GM21576 (cell line): Measurements from ENCODE around the gene MICAL2.

ENCODE experiments used
- ATAC-seq: cut with Tn5 transposase; IDR thresholded peaks from one replicate; pipeline ENCODE4 v1.9.1; 2021; ENCODE audit warnings: mild to moderate bottlenecking, moderate library complexity; ENCODE audit not compliant: unreplicated experiment

MICAL2 gene

DNA sequence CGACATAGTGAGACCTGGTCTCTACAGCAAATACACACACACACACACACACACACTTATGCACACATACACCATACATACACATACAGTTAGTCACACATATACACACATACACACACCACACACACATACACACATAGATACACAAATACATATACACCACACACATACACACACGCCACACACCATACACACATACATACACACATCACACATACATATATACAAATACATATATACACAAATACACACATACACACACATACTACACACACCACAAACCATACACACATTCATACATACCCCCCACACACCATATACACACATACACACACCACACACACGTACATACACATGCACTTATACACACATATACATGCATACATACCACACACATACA lies 57.7 kb downstream of the MICAL2 start:
- ATAC-seq, result no peak

- no peak for ATAC-seq
Measured at GRCh38 chr11:12169822-12170221, 59.4 kb downstream of the MICAL2 start.

DNA sequence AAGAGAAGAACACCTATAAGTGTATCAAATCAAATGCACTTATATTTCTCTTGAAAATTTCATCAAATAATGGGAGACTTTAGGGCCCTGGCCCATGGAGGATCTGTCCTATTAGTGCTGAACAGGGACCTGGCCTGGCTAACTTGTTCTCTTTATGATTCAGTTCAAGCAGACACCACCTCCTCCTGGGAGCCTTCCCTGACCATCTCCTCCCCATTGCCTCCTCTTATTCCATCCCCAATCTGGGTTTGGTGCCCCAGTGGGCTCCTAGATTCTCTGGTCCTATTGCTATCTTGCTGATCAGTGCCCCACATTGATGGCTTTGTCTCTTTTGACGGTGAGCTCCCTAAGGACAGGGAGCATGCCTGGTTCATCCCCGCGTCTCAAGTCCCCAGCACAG lies 60.1 kb downstream of the MICAL2 start:
- no peak for ATAC-seq

DNA sequence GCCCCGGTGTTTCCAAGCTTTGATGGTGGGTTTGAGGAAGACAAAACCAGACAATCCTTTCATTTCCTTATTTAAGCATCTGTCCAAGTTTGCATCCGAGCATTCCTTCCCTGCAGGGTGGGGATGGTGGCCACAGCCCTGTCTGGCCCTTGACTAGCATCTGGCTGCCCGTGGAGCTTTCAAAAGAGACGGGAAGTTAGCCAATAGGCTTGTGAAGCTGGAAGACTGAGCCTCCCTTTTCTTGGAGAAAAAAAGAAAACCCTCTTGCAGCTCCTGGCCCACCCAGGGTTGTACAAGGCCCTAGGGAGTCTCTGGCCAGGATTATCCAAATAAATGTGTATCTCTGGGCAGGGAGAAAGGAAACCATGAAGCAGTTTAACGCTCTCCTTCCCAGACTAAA lies 60.6 kb downstream of the MICAL2 start:
- ATAC-seq, result no peak

- ATAC-seq, result no peak
Measured at GRCh38 chr11:12171921-12172320, 61.5 kb downstream of the MICAL2 start.

- ATAC-seq, result no peak
Measured at GRCh38 chr11:12172493-12173013, 62.2 kb downstream of the MICAL2 start.

- no peak for ATAC-seq
Measured at GRCh38 chr11:12173111-12173510, 62.7 kb downstream of the MICAL2 start.

DNA sequence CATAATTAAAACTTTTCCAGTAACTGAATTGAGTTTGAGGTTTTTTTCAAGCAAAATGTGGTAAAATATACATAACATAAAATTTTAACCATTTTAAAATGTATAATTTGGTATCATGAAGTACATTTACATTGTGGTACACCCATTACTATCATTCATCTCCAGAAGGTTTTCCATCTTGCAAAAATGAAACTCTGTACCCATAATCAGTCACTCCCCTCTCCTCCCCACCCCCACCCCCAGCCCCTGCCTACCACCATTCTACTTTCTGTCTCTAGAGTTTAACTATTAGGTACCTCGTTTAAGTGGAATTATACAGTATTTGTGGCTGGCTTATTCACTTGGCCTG lies 63.7 kb downstream of the MICAL2 start:
- peak; percentile 40 for ATAC-seq

- ATAC-seq, result peak; percentile 76
Measured at GRCh38 chr11:12174477-12175143, 64.2 kb downstream of the MICAL2 start.

DNA sequence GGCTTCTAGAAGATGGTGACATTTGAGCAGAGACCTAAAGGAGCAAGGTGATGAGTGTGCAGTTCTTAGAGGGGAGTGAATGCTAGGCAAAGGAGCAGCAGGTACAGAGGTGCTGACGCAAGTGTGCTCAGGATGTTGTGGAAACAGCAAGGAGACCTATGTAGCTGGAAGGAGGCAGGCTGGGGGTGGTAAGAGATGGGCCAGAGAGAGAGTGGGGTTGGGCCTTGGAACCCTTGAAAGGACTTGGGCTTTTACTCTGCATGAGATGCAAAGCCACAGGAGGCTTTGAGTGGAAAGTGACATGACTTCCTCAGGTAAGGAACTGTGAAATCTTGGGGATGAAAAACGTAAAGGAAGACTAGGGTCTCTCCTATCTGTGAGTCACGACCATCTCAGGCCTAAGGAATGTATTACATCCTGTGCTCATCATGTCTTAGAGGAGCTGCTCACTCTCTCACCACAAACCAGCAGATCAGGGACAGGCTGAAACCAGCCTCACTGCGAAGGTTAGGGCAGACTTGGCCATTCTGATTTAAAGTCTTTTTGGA lies 65.4 kb downstream of the MICAL2 start:
- ATAC-seq, result no peak

DNA sequence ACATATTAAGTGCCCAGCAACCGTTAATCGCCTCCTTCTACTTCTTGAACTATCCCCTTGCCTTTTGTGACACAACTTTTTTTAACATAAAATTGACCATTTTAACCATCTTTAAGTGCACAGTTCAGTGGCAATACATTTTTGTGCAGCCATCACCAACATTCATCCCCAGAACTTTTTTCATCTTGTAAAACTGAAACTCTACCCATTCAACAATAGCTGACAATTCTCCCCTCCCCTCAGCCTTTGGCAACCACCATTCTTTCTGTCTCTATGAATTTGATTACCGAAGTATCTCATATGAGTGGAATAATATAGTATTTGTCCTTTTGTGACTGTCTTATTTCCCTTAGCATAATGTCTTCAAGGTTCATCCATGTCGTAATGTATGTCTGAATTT lies 66.0 kb downstream of the MICAL2 start:
- no peak for ATAC-seq

- ATAC-seq, result no peak
Measured at GRCh38 chr11:12177739-12178338, 67.4 kb downstream of the MICAL2 start.

- no peak for ATAC-seq
Measured at GRCh38 chr11:12179019-12179418, 68.6 kb downstream of the MICAL2 start.

DNA sequence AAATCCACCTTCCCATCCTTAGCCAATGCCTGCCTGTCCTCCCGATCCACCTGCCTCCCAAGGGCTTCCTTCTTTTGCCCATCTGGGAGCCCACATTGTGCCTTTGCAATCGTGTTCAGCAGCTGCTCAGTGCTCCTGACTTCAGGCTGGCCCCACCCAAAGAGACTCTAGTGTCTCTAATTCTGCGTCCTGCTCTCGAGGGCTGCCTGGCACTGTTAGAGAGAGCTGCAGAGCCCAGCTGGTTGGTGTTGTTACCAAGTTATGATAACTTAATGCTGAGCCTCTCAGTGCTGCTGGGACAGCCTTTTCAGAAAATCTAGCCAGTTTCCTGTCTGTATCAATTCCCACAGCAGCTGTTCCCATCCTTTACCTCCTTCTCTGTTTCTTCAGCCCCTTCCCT lies 69.1 kb downstream of the MICAL2 start:
- ATAC-seq, result no peak

DNA sequence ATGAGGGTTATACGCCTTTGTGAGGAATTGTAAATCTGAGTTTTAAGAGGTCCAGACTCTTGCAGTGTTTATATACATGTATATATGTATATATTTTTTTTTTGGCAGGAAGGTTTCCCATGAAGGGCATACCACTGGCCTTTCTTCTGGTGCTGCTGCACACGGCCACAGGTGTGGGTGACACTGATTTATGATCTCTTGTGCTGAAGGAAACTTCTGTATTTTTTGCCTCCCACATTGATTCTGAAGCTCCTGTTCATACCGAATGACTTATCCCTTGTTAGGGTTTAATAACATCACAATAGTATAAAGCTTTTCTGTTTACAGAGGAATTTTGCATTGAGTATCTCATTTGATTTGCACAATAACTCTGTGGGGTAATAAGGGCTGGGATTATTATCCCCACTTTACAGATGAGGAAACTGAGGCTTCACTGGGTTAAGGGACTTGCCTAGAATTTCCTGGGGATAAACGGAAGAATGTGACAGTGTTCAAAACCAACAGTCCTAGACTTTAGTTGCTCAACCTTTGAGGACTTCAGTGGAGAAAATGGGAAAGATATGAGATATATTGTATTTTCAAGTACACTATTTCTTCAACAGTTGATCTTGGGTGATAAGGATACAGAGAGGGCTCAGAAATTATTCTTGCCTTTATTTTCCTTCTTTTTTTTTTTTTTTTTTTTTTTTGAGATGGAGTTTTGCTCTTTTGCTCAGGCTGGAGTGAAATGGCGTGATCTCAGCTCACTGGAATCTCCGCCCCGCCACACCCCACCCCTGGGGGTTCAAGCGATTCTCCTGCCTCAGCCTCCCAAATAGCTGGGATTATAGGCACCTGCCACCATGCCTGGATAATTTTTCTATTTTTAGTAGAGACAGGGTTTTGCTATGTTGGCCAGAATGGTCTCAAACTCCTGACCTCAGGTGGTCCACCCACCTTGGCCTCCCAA lies 70.1 kb downstream of the MICAL2 start:
- no peak for ATAC-seq

DNA sequence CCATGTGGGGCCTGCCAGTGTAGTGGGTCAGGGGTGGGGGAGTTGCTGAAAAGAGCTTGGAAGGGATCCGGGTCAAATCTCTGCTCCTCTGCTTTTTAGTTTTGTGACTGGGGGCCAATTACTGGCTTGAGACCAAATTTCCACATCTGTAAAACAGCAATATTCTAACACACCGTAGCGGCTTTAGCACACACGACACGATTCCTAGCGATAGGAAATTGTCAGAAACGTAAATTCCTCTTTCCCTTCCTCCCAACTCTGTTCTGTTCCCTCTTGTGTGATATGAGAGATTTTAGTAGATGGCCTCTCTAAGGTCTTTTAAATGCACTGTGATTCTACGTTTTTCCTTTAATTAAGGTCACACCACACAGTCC lies 71.9 kb downstream of the MICAL2 start:
- ATAC-seq, result no peak

DNA sequence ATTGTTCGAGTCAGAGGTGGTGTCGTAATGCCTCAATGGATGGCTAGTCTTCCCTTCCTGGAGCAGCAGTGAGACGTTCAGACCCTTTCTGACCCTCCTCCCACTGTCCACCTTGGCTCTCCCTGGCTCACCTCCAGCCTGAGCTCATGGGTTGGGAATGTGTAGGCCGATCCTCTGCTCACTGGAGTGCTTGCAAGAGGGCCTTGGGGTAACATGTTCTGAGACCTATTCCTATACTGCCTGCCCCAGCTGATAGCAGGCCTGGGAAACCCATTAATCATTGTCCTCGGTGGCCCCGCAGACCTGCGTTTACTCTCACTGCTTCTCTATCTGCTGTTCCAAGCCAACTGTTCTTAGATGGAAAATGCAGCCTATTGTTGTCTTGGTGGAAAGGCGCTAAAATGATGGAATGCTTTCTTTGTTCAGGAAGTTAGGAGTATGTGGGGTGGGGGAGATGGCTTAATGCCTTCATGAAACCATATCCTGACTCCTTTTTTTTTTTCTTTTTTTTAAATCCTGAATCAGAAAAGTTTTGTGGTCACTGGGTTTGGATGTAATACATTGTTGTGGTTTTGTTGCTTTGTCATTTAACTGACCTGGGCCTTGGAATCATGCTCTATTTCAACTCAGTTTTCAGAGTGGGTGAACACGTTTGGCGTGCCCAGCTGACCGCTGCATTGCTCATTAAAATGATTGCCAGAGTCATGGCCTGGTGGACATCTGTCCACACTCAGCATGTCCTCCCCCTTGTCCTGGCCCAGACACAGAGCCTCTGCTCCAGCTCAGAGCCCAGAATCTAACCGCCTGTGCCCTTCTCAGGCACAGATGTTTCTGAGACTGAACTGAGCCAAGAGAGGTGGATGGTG lies 72.5 kb downstream of the MICAL2 start:
- no peak for ATAC-seq

DNA sequence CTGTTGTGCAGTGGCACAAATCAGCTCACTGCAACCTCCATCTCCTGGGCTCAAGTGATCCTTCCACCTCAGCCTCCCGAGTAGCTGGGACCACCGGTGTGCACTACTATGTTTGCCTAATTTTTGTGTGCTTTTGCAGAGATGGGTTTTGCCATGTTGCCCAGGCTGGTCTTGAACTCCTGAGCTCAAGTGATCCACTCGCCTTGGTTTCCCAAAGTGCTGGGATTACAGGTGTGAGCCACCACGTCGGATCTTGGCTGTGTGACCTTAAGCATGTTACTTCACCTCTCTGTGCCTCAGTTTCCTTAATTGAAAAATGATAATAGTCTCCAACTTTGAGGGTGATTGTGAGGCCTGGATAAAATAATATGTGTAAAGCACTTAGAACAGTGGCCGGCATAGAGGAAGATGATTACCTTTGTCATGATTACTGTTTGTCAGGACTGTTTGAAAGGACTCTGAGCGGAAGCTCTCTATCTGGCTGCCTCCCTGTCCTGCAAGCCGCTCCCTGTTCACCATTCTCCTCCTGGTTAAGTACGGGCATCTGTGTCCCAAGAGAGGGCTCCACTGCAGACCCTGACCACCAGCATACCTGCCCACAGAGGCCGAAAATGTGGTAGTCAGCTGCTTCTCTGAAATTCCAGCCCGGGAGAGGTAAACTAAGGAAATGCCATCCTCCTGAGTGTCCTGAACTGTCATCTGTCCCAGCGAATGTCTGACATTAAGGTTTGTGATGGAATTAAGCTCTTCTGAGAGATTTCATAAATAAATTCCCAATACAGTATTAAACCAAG lies 73.6 kb downstream of the MICAL2 start:
- ATAC-seq, result no peak

- ATAC-seq, result no peak
Measured at GRCh38 chr11:12184699-12185098, 74.3 kb downstream of the MICAL2 start.
